AG10803 (cell line): ENCODE results near the gene MLYCD.
"Not testable (repeated sequence)": the region's sequence is repeated elsewhere in the genome, so short reads cannot be mapped to it uniquely, and the experiment has no call there.

Source experiments
- DNase-seq: peaks from one replicate; pipeline ENCODE4 v3.0.0; 2010; ENCODE audit warnings: low read depth
- H3K4me3 ChIP-seq: 2 replicates; pipeline ENCODE4 v1.5.1; 2011; ENCODE audit warnings: mild to moderate bottlenecking, low read length, control low read depth
- CTCF ChIP-seq: conservative IDR thresholded peaks from 2 replicates; pipeline ENCODE4 v1.5.1; 2011; ENCODE audit warnings: mild to moderate bottlenecking, low read length, control low read depth, inconsistent platforms

The MLYCD gene

GRCh38 chr16:83946154-83946780 is 47.4 kb downstream of the MLYCD start:
- DNase-seq: no peak
- TF ChIP-seq CTCF: no peak
- H3K4me3 ChIP-seq: no peak overlapping the region

GRCh38 chr16:83946781-83947566 is 48.1 kb downstream of the MLYCD start:
- no peak for TF ChIP-seq CTCF
- DNase-seq: no peak
- no peak overlapping the region for H3K4me3 ChIP-seq

- DNase-seq: no peak
- no peak overlapping the region for H3K4me3 ChIP-seq
- no peak for TF ChIP-seq CTCF
Observed at GRCh38 chr16:83947642-83948234, 48.8 kb downstream of the MLYCD start.

- no peak for TF ChIP-seq CTCF
- no peak for DNase-seq
- H3K4me3 ChIP-seq: no peak overlapping the region
Observed at GRCh38 chr16:83948914-83949723, 50.2 kb downstream of the MLYCD start.

- no peak overlapping the region for H3K4me3 ChIP-seq
- no peak for TF ChIP-seq CTCF
- no peak for DNase-seq
Observed at GRCh38 chr16:83949724-83950001, 50.7 kb downstream of the MLYCD start.

GRCh38 chr16:83950862-83951399 is 52.0 kb downstream of the MLYCD start:
- DNase-seq, H3K4me3 ChIP-seq: not testable (repeated sequence)

GRCh38 chr16:83951544-83951943 is 52.6 kb downstream of the MLYCD start:
- TF ChIP-seq CTCF: no peak
- H3K4me3 ChIP-seq: no peak overlapping the region
- no peak for DNase-seq
